ENCODE data around the gene MICALL1.

Gene MICALL1

GRCh38 chr22:37989146-37990045, 83.3 kb downstream of the MICALL1 start:
- Histone ChIP-seq H3K4me3 (ENCODE audit: low read length) (no peak overlapping the region), H3K4me1 (ENCODE audit: control insufficient read depth, insufficient read depth, low read length) (no peaks in the 10 kb centered on the region), H3K36me3 (ENCODE audit: control insufficient read depth, insufficient read depth, low read length) (peaks cover 3% of the 10 kb centered on the region), H3K9ac (ENCODE audit: low read length) (no peak overlapping the region), H3K27ac (ENCODE audit: low read depth, low read length) (no peak overlapping the region), H3K27me3 (ENCODE audit: control insufficient read depth, insufficient read depth, low read length) (no peaks in the 10 kb centered on the region)

- Histone ChIP-seq H3K27me3 (ENCODE audit: control insufficient read depth, insufficient read depth, low read length) (no peaks in the 10 kb centered on the region), H3K36me3 (ENCODE audit: control insufficient read depth, insufficient read depth, low read length) (peaks cover 3% of the 10 kb centered on the region), H3K4me3 (ENCODE audit: low read length) (no peak overlapping the region), H3K9ac (ENCODE audit: low read length) (no peak overlapping the region), H3K4me1 (ENCODE audit: control insufficient read depth, insufficient read depth, low read length) (no peaks in the 10 kb centered on the region), H3K27ac (ENCODE audit: low read depth, low read length) (no peak overlapping the region)
Observed at GRCh38 chr22:37990301-37990700, 84.2 kb downstream of the MICALL1 start.

- Histone ChIP-seq H3K4me3 (ENCODE audit: low read length) (no peak overlapping the region), H3K27ac (ENCODE audit: low read depth, low read length) (no peak overlapping the region), H3K36me3 (ENCODE audit: control insufficient read depth, insufficient read depth, low read length) (peaks cover 3% of the 10 kb centered on the region), H3K9ac (ENCODE audit: low read length) (no peak overlapping the region), H3K27me3 (ENCODE audit: control insufficient read depth, insufficient read depth, low read length) (no peaks in the 10 kb centered on the region), H3K4me1 (ENCODE audit: control insufficient read depth, insufficient read depth, low read length) (no peaks in the 10 kb centered on the region)
Observed at GRCh38 chr22:37990862-37991261, 84.8 kb downstream of the MICALL1 start.

GRCh38 chr22:37991731-37992442, 85.8 kb downstream of the MICALL1 start:
- H3K9ac ChIP-seq (ENCODE audit: low read length) = no peak overlapping the region
- H3K36me3 ChIP-seq (ENCODE audit: control insufficient read depth, insufficient read depth, low read length) = peaks cover 3% of the 10 kb centered on the region
- H3K27me3 ChIP-seq (ENCODE audit: control insufficient read depth, insufficient read depth, low read length) = no peaks in the 10 kb centered on the region
- H3K4me1 ChIP-seq (ENCODE audit: control insufficient read depth, insufficient read depth, low read length) = no peaks in the 10 kb centered on the region
- H3K27ac ChIP-seq (ENCODE audit: low read depth, low read length) = no peak overlapping the region
- H3K4me3 ChIP-seq (ENCODE audit: low read length) = no peak overlapping the region
